G401.6 (cell line): ENCODE results near the gene EMP2.
A peak's percentile ranks its signal among the peaks of the same experiment; 100 is the strongest.
"Not testable (repeated sequence)": the region's sequence is repeated elsewhere in the genome, so short reads cannot be mapped to it uniquely, and the experiment has no call there.

Experiments used
- FAIRE-seq: peaks from 2 replicates; lab custom pipeline; 2012; peaks lifted over from hg19 to GRCh38; lab: Jason Lieb, UNC

EMP2 gene

DNA sequence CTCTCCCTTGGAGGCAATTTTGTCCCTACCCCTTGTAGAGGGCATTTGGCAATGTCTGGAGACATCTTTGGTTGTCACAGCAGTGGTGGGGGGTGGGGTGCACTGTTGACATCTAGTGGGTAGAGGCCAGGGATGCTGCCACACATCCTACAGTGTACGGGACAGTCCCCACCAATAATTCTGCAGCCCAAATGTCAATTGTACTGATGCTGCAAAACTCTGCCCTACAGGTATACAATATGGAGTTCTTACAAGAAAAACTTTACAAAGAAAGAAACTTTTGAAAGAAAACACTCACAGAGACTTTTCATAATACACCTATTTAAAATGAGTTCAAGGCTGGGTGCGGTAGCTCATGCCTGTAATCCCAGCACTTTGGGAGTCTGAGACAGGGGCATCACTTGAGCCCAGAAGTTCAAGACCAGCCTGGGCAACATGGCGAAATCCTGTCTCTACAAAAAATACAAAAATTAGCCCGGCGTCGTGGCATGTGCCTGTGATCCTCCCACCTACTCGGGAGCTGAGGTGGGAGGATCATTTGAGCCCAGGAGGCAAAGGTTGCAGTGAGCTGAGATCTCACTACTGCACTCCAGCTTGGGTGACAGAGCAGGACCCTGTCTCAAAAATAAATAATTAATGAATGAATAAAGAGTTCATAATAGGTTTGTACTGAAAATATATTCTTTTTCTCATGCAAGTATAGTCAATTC, 59.4 kb downstream of the EMP2 start:
- no peak for FAIRE-seq

DNA sequence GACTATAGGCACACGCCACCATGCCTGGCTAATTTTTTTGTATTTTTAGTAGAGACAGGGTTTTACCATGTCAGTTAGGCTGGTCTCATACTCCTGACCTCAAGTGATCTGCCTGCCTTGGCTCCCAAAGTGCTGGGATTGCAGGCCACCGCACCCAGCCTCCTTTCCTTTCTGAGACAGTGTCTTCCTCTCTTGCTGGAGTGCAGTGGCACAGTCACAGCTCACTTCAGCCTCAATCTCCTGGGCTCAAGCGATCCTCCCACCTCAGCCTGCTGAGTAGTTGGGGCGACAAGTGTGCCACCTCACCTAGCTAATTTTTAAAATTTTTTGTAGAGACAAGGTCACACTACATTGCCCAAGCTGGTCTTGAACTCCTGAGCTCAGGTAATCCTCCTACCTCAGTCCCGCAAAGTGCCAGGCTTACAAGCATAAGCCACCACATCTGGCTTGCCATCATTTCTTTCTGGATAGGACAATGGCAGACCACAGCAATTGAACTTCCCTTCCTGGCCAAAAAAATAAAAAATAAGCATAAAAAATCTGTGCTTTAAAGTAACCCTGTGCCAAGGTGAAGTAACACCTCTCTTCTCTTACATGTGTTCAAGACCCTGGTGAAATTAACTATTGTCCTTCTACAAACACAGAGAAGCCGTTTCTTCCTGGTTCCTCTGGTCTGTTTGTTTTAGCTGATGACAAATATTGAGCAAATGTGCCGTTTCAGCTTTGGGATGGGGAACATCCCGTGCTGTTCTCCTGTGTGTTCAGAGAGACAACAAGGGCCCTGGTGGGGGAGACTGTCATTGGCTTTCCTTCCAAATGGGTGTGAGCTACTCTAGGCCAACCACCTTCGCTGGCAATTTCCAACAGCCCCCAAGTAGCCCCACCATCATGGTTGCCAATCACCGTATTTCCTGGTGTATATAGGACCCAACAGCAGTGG, 60.2 kb downstream of the EMP2 start:
- no peak for FAIRE-seq

DNA sequence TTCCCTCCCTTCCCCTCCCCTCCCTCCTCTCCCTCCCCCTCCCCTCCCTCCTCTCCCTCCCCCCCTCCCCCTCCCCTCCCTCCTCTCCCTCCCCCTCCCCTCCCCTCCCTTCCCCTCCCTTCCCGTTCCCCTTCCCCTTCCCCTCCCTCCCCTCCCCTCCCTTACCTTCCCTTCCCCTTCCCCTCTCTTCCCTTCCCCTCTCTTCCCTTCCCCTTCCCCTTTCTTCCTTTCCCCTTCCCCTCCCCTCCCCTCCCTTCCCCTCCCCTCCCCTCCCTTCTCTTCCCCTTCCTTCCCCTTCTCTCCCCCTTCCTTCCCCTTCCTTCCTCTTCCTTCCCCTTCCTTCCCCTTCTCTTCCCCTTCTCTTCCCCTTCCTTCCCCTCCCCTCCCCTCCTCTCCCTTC, 61.1 kb downstream of the EMP2 start:
- no peak for FAIRE-seq

DNA sequence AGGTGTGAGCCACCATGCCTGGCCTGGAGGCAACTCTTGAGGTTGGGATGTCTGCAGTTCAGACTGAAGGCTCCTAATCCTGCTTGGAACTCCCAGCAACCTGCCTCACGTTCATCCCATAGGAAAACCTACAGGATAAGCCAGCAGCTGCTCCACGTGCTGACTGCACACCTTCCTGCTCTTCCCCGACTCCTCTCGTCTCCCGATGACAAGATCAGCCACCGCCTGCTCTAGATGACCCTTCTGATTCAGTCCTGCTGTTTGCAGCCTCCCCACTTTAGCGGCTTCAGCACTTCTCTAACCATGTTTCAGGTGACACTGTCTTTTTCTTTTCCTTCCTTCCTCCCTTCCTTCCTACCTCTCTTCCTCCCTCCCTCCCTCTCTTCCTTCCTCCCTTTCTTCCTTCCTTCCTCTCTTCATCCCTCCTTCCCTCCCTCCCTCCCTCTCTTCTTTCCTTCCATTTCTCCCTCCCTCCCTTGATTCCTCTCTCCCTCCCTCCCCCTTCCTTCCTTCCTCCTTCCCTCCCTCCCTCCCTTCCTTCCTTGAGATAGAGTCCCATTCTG, 61.8 kb downstream of the EMP2 start:
- FAIRE-seq = no peak

DNA sequence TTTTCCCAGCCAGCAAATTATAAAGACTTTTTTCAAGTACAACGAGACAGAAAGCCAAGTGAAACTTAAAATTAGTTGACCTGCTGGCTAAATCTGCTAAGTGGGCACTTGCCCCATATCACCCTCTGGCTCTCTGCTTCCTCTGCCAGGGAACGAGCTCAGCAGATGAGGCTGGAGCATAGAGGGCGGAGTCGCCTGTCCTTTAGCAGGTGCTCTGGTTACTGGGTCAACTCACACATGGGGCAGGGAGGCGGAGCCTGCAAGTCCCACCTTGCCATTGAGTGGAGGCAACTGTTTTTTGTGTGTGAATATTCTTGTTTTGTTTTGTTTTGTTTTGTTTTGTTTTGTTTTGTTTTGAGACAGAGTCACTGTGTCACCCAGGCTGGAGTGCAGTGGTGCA, 62.5 kb downstream of the EMP2 start:
- no peak for FAIRE-seq

DNA sequence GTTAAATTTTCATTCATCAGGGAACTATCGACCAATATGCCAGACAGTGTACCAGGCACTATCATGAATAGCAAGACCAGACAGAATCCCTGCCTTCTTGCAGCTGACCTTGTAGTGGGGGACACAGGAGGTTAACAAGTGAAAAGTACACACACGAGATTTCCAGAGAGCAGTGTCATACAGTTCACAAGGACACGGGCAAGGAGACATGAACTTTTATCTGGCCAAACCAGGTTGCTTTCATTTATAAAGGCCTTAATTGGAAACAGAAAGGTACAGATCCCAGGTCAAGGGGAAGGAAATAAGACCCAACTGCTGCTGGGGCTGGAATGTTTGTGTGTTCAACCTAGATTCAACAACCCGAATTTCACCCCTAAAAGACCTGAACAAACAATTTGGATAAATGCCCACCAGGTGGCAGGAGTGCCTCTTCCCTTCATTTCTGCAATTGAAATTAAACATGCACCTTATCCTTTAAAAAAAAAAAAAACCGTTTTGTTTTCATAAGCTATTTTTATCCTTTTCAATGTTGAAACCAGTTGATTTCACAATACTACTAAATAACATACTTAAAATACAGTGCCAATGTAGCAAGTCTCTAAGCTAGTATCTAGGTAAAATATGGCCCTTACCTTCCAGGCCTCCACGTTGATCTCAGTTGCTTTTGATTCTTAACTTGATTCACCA, 65.9 kb downstream of the EMP2 start:
- FAIRE-seq = peak; percentile 50

DNA sequence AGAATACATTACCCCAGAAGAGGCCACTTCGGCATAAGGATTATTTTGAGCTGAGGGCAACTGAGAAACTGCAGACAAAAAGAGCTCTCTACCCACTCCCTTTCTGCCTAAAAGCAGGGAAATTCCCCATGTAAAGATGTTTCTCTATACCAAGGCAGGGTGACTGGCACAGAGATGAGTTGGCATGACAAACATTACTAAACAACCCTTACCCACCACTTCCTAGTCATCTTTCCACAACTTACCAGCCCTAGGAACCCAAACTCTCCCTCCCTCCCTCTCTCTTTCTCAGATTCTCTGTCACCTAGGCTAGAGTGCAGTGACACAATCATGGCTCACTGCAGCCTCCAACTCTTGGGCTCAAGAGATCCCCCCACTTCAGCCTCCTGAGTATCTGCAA, 68.6 kb downstream of the EMP2 start:
- no peak for FAIRE-seq

DNA sequence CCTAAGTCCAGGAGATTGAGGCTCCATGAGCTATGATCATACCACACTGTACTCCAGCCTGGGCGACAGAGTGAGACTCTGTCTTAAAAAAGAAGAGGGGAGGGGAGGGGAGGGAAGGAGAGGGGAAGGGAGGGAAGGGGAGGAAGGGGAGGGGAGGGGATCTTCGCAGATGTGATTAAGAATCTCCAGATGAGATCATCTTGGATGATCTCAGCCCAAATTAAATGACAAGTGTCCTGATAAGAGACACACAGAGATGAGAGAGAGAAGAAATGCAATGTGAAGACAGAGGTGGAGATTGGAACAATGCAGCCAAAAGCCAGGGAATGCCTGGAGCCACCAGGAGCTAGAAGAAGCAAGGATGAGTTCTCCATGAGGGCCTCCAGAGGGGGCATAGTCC, 70.1 kb downstream of the EMP2 start:
- FAIRE-seq = no peak

DNA sequence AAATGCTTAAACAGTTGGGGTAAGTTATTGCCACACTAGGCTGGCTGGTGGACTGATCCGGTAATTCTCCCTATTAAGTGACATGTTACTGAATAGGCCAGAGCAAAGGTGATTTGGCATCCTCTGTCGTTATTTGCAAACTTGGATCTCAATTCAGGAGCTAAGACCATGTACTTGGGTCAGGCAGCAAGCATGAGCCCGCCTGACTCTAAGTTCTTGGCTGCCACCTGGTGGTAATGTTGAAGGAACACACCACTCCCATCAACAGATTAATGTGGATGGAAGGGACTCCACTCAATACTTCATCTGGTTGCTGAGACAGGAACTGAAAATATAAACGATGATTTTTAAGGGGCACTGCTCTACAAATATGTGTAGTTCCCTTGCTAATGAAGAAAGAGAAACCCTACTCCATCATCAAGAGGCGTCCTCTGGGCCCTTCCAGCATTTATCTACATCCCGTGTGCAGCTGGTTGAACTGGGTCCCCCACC, 70.8 kb downstream of the EMP2 start:
- FAIRE-seq = peak; percentile 42

GRCh38 chr16:10505286-10505685, 75.1 kb downstream of the EMP2 start:
- not testable (repeated sequence) for FAIRE-seq

DNA sequence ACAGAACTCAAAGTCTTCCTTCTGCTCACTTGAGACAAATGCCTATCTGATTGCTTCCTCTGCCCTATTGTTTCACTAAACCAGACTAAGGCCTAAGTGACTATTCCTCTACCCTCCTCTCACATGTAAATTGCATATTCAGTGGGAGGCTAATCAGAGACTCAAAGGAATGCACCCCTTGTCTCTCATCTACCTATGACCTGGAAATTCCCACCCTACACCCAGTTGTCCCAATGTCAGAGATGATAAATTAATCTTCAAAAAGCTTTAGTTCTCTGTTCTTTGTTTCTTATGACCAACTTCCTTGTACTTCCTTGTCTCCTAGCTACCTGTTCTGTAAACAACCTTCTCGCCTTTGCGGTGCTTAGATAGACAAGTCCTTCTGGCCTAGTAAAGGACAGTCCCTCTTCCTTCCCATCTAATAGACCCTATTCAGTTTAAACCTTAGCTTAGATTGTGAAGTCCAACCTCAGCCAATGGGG, 76.0 kb downstream of the EMP2 start:
- no peak for FAIRE-seq

GRCh38 chr16:10502776-10503175, 77.6 kb downstream of the EMP2 start:
- no peak for FAIRE-seq

GRCh38 chr16:10501016-10501607, 79.3 kb downstream of the EMP2 start:
- no peak for FAIRE-seq

- FAIRE-seq = no peak
Measured at GRCh38 chr16:10500582-10500981, 79.8 kb downstream of the EMP2 start.

DNA sequence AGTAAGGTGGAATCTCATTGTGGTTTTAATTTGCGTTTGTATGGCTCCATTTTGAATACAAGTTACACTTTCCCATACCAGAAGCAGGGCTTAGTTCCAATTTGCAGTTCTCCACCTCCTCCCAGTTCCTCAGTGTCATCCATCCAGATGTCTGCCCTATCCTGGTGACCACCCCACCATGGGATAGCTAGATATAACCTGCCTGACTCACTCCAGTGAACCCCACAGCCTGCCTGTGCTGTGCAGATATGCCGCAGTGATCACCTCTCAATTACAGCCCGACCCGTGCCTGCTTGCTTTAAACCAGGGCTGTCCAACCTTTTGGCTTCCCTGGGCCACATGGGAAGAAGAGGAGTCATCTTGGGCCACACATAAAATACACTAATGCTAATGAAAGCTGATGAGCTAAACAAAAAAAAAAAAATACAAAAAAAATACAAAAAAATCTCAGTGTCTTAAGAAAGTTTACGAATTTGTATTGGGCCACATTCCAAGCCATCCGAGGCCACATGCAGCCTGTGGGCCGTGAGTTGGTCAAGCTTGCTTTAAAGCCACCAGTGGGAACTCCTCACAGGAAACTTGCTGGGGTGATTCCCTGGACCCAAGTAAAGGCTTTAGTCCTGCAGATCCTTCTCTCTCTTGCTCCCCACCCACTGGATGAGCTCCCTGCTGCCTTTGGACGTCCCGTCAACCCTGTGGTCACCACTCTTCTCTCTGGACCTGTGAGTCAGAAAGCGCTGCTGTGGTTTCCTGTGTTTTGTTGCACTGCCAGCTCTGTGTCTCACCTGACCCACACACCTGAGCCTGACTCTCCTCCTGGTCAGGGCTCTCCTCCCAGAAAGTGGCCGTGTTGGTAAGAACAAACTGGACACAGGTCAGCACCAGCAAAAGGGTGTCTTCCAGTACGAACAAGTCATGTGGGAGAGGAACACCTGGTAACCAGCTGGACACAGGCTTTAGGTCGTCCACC, 83.0 kb downstream of the EMP2 start:
- no peak for FAIRE-seq

GRCh38 chr16:10495031-10495345, 85.4 kb downstream of the EMP2 start:
- no peak for FAIRE-seq

DNA sequence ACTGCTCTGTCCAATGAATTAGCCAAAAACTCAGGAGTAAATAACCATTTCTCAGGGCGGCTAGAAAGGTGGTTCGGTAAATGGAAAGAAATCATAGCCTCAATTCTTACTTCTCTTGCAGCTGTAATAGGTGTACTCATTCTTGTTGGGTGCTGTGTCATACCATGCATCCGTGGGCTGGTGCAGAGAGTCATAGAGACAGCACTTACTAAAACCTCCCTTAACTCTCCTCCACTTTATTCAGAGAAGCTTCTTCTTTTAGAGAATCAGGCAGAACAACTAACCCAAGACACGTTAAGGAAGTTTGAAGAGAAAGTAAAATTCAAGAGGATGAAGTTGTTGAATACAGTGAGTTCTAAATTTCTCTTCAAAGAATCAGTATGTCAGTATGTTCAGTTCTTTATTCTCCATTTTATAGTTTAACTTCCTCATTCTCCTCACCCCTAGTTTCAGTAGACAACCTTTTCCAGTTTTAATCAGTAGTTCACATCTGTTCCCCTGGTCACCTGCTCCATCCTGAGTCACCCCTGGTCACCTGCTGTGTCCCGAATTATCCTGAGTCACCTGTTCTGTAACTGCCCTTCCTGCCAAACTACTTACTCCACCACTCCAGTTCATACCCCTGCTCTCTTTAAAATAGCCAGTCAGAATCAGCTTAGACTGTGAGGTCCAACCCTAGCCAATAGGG, 85.9 kb downstream of the EMP2 start:
- no peak for FAIRE-seq

- FAIRE-seq = no peak
Measured at GRCh38 chr16:10493276-10493675, 87.1 kb downstream of the EMP2 start.

DNA sequence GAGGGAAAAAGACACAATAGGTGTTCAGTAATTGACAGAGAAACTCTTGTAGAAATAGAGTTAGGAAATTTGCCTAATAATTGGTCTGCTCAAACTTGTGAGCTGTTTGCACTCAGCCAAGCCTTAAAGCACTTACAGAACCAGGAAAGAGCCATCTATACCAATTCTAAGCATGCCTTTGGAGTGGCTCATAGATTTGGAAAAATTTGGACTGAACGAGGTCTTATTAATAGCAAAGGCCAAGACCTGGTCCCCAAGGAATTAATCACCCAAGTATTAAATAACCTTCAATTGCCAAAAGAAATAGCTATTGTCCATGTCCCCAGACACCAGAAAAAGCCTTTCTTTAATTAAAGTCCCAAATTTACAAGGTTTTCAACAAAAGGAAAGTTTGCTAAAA, 90.3 kb downstream of the EMP2 start:
- no peak for FAIRE-seq

DNA sequence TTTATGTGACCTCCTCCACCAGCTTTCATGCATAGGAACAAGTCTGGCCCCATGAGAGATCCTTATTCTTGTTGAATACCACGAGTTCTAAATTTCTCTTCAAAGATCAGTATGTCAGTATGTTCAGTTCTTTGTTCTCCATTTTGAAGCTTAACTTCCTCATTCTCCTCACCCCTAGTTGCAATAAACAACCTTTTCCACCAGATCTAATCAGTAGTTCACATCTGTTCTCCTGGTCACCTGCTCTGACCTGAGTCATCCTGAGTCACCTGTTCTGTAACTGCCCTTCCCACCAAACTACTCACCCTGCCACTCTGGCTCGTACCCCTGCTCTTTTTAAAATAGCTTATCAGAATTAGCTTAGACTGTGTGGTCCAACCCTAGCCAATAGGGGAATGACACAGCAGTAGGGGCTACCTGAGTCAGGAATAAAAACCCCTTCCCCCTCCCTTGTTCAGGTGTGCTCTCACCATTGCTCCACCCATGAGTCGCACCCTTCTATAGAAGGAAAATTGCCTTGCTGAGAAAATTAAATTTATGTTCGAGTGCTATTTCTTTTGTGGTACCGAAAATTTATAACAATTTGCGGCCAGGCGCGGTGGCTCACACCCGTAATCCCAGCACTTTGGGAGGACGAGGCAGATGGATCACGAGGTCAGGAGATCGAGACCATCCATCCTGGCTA, 94.6 kb downstream of the EMP2 start:
- no peak for FAIRE-seq
